Smooth muscle cell of trachea (primary cell): Measurements from ENCODE around the gene CEACAM16. TPM values are rescaled to one million over a fixed set of nuclear protein-coding genes. Genes with fewer than 3 reads are reported as not detected.

Experiments
- total RNA-seq: library from RNA; depleted of rRNA; stranded (reverse); fragments of >200 nt; gene quantifications from 2 replicates; pipeline ENCODE4 v1.2.1, GENCODE V29; 2014

CEACAM16 gene, protein sequence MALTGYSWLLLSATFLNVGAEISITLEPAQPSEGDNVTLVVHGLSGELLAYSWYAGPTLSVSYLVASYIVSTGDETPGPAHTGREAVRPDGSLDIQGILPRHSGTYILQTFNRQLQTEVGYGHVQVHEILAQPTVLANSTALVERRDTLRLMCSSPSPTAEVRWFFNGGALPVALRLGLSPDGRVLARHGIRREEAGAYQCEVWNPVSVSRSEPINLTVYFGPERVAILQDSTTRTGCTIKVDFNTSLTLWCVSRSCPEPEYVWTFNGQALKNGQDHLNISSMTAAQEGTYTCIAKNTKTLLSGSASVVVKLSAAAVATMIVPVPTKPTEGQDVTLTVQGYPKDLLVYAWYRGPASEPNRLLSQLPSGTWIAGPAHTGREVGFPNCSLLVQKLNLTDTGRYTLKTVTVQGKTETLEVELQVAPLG
- total RNA-seq: 0.17 TPM in 1 of 2 replicates, not detected in the other

DNA sequence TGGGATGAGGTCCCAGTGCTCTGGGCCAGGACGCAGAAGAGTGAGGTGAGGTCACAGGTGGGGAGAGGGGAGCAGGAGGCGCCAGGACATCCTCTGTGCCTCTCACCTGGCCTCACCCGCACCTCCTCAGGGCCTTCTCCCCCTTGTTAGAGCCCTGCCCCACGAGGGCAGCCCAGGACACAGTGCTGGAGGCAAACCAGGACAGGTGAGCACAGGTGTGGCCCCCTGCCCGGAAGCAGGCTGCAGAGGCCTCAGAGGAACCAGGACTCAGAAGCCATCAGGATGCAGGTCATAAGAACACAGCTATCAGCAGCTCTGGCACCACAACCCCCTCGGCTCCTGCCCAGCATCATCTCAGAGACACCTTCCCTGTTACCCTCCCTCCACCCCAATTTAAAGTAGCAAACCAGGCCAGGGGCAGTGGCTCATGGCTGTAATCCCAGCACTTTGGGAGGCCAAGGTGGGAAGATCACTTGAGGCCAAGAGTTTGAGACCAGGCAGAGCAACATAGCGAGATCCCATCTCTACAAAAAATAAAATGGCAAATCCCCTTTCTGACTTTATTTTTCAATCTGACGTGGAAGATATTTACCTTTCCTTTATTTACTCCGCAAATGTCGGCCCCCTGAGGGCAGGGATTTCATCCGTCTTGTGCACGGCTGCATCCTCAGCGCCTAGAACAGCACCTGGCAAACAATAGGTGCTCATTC lies at the start of gene CEACAM16:
Gene CEACAM16, plus strand, starts transcription at position 660 of the 710 bp plus-strand sequence. CDS start 2,306 bp downstream, outside the sequence.

DNA sequence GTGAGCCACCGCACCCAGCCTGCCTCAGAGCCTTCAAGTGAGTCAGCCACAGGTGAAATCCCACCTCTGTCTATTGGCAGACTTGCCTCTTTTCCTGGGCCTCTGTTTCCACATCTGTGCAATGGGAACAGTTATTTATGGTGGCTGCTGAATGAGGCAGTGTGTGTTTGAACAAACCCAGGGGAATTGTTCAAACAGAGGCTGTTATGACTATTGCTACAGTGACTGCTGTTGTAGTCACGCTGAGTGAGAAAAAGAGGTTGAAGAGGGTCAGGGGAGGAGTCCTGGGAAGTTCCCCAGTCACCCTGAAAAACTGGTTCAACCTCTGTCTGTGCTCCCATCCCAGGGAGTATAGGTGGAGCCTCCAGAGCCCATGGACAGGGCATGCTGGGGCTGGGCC lies 27.6 kb upstream of the CEACAM16 start, which contains the start of gene CEACAM19:
Gene CEACAM19, plus strand, starts transcription at position 83 of the 400 bp plus-strand sequence. CDS start 450 bp downstream, outside the sequence.

DNA sequence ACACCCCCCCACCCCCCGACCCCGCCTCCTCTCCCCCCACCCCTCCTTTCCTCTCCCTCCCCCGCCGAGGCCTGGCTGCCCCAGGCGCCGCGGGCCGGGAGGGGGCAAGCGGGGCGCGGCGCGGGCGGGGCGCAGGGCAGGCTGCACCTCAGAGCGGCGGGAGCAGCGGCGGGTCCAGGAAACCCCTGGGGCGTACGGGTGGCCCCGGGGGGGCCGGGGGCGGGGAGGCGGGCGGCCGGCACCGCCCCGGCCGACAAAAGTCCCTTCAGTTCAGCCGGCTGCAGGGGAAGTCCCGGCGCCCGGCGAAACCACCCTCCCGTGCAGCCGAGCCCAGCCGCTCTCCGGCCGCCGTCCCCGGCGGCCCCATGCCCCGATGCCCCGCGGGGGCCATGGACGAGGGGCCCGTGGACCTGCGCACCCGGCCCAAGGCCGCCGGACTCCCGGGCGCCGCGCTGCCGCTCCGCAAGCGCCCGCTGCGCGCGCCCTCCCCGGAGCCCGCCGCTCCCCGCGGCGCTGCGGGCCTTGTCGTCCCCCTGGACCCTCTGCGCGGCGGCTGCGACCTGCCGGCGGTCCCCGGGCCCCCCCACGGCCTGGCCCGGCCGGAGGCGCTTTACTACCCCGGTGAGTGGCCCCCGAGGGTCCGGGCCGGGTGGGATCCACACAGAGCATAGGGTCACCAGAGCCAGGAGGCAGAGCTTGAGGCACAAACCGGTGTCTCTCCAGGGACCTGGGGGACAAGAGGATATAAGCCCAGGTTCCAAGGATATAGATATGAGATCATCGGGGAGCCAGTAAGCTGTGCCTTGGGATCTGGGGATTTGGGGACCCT lies 49.7 kb downstream of the CEACAM16 start, which contains the start of gene BCL3:
Gene BCL3, plus strand, starts transcription at position 283 of the 829 bp plus-strand sequence. Its CDS starts 83 bp downstream, at position 366.

Other genes starting within 250 kb of the CEACAM16 start
- 8.8 and 11.2 TPM in 2 replicates for gene ZNF180, start 198.6 kb upstream of the CEACAM16 start, total RNA-seq
- gene CEACAM20, start 169.5 kb upstream of the CEACAM16 start, total RNA-seq: not detected in 2 replicates
- gene IGSF23, start 85.6 kb upstream of the CEACAM16 start, total RNA-seq: 0.17 TPM in 1 of 2 replicates, not detected in the other
- 43.5 and 69.3 TPM in 2 replicates for gene PVR, start 55.2 kb upstream of the CEACAM16 start, total RNA-seq
- 1.2 and 2.6 TPM in 2 replicates for gene CEACAM19, start 27.7 kb upstream of the CEACAM16 start, total RNA-seq
- 7.3 and 13.2 TPM in 2 replicates for gene BCL3, start 49.6 kb downstream of the CEACAM16 start, total RNA-seq
- gene CBLC, start 78.7 kb downstream of the CEACAM16 start, total RNA-seq: not detected in 2 replicates
- gene BCAM, start 110.0 kb downstream of the CEACAM16 start, total RNA-seq: 9.3 and 31.3 TPM in 2 replicates
- 45.2 and 61.5 TPM in 2 replicates for gene NECTIN2, start 147.1 kb downstream of the CEACAM16 start, total RNA-seq
- gene TOMM40, start 192.1 kb downstream of the CEACAM16 start, total RNA-seq: 31.3 and 36.4 TPM in 2 replicates
- gene APOE, start 206.6 kb downstream of the CEACAM16 start, total RNA-seq: 4.1 and 58.4 TPM in 2 replicates
- gene APOC1, start 215.5 kb downstream of the CEACAM16 start, total RNA-seq: 0.58 and 0.99 TPM in 2 replicates
- not detected in 2 replicates for gene APOC4, start 243.1 kb downstream of the CEACAM16 start, total RNA-seq
- gene APOC2, start 246.9 kb downstream of the CEACAM16 start, total RNA-seq: not detected in 2 replicates